SK-N-MC (cell line): ENCODE measurements around the gene TNNI3K.

Experiments
- DNase-seq: peaks from one replicate; pipeline ENCODE4 v3.0.0-alpha.2; 2011; ENCODE audit warnings: low read depth, low spot score
- H3K27ac ChIP-seq: fragments of 200-600 bp; sonication (generic); 2 replicates; pipeline ENCODE4 v1.5.1; 2016; ENCODE audit warnings: mixed run types
- H3K36me3 ChIP-seq: fragments of 200-600 bp; sonication (generic); 2 replicates; pipeline ENCODE4 v1.6.1; 2017; ENCODE audit warnings: antibody characterized with exemption, low read length, mixed read lengths; ENCODE audit not compliant: insufficient read depth
- H3K4me3 ChIP-seq: fragments of 200-600 bp; sonication (generic); 2 replicates; pipeline ENCODE4 v1.5.1; 2016
- H3K9ac ChIP-seq: fragments of 200-600 bp; sonication (generic); 2 replicates; pipeline ENCODE4 v1.8.0; 2017; ENCODE audit warnings: mixed run types, mixed read lengths; ENCODE audit not compliant: insufficient read length
- H3K9me3 ChIP-seq: fragments of 200-600 bp; sonication (generic); 2 replicates; pipeline ENCODE4 v1.6.1; 2017; ENCODE audit warnings: low read depth, mild to moderate bottlenecking, antibody characterized with exemption, low read length, moderate library complexity, mixed read lengths
- EZH2 ChIP-seq: fragments of 200-600 bp; sonication (generic); IDR thresholded peaks from one replicate; pipeline ENCODE4 v1.6.1; 2017; ENCODE audit warnings: antibody characterized with exemption
- FOXP2 ChIP-seq: optimal IDR thresholded peaks from 2 replicates; pipeline ENCODE3; 2011; ENCODE audit warnings: mild to moderate bottlenecking, moderate library complexity; ENCODE audit not compliant: insufficient read depth; ENCODE audit errors: extremely low read length, control extremely low read depth
- POLR2AphosphoS5 ChIP-seq: IDR thresholded peaks from 2 replicates; pipeline ENCODE4 v1.6.1; 2012; ENCODE audit warnings: mild to moderate bottlenecking, low read depth, low read length, borderline replicate concordance

TNNI3K gene

DNA sequence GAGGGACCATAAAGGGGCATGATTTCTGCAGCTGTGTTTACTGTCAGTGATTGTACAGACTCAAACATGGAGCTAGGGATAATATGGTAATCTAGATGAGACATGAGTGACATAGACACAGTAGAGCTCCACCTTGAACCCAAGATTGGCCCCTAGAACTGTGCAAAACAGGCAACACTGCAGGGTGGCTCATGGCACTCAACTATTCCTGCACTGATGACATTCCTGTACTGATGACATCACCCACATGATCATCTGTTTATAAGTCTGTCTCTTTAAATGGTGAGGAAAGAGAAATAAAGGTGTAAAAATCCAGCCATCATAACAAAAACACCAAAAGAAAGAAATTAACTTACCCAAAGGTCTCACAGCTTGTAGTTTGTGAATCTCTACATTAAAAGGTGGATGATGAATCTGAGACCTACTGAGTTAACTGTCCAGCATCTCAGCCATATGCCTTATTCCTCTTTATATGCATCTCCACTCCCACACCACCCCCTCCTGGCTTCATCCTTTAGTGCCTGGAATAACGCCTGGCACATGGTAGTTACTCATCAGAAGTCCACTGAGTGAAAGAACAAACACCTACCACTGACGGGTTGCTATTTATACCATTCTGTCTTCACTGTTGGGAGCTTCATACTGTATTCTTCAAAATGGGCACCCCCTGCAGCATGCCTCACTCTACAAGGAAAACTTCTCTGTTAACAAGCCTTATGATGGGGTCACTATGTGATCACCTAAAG lies 277.2 kb downstream of the TNNI3K start, which contains the start of gene LRRC53:
LRRC53 (minus strand) TSS at position 442 of the 746 bp plus-strand sequence. CDS start 29,262 bp downstream, outside the sequence.
- Histone ChIP-seq H3K27ac (no peak within 1 kb of the TSS), H3K36me3 (no peaks in the 10 kb centered on the region), H3K9me3 (no peaks in the 10 kb centered on the region), H3K4me3 (no peak within 1 kb of the TSS), H3K9ac (no peak within 1 kb of the TSS)
- TF ChIP-seq FOXP2, result no peak
- no peak for TF ChIP-seq EZH2
- TF ChIP-seq POLR2AphosphoS5, result no peak
- no peak for DNase-seq

GRCh38 chr1:74513411-74514300 lies 278.5 kb downstream of the TNNI3K start:
- no peak for DNase-seq
- TF ChIP-seq POLR2AphosphoS5 (no peak), FOXP2 (no peak), EZH2 (no peak)
- Histone ChIP-seq H3K9me3 (no peaks in the 10 kb centered on the region), H3K9ac (no peak overlapping the region), H3K27ac (no peak overlapping the region), H3K4me3 (no peak overlapping the region), H3K36me3 (no peaks in the 10 kb centered on the region)

DNA sequence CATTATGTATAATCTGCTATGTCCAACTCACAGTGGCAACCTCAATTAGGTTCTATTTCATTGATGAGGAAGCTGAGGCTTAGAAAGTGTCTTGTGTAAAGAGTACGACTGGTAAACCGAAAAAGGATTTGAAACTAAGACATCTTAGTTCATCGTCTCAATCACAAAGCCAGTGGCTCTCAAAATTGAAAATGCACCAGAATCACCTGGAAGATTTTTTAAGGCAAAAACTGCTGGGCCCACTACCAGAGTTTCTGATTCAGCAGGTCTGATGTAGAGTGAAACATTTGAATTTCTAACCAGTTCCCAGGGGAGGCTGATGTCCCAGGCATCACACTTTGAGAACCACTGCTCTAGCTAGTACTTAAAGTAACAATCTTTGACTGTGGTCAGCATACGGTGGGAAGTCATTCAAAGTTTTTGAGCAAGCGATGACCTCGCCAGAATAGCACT lies 282.4 kb downstream of the TNNI3K start:
- Histone ChIP-seq H3K4me3 (no peak overlapping the region), H3K36me3 (no peaks in the 10 kb centered on the region), H3K9me3 (no peaks in the 10 kb centered on the region), H3K9ac (no peak overlapping the region), H3K27ac (no peak overlapping the region)
- TF ChIP-seq FOXP2 (no peak), POLR2AphosphoS5 (no peak), EZH2 (no peak)
- no peak for DNase-seq

- Histone ChIP-seq H3K9ac (no peak overlapping the region), H3K27ac (no peak overlapping the region), H3K4me3 (no peak overlapping the region), H3K9me3 (no peaks in the 10 kb centered on the region), H3K36me3 (no peaks in the 10 kb centered on the region)
- TF ChIP-seq EZH2 (no peak), POLR2AphosphoS5 (no peak), FOXP2 (no peak)
- DNase-seq, result no peak
Observed at GRCh38 chr1:74522148-74522547, 287.0 kb downstream of the TNNI3K start.

- Histone ChIP-seq H3K36me3 (no peaks in the 10 kb centered on the region), H3K9ac (no peak overlapping the region), H3K4me3 (no peak overlapping the region), H3K27ac (no peak overlapping the region), H3K9me3 (no peaks in the 10 kb centered on the region)
- TF ChIP-seq EZH2 (no peak), FOXP2 (no peak), POLR2AphosphoS5 (no peak)
- no peak for DNase-seq
Observed at GRCh38 chr1:74523873-74524480, 288.8 kb downstream of the TNNI3K start.

DNA sequence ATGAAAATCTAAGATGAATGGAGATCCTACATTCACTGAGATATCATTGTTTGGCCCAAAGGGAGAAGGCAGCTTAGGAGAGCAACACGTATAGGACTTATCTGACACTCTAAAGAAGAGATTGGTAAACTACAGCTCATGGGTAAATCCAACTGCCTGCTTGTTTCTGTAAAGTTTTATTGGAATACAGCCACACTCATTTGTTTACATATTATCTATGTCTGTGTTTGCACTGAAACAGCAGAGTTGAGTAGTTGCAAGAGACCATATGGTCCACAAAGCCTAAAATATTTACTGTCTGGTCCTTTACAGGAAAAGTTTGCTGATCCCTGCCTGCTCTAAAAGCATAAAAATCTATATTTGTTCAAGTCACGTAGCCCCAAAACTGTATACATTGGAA lies 291.5 kb downstream of the TNNI3K start:
- TF ChIP-seq EZH2 (no peak), POLR2AphosphoS5 (no peak), FOXP2 (no peak)
- H3K9ac ChIP-seq, result no peak overlapping the region
- no peaks in the 10 kb centered on the region for H3K9me3 ChIP-seq
- H3K27ac ChIP-seq, result no peak overlapping the region
- no peak overlapping the region for H3K4me3 ChIP-seq
- no peaks in the 10 kb centered on the region for H3K36me3 ChIP-seq
- no peak for DNase-seq

DNA sequence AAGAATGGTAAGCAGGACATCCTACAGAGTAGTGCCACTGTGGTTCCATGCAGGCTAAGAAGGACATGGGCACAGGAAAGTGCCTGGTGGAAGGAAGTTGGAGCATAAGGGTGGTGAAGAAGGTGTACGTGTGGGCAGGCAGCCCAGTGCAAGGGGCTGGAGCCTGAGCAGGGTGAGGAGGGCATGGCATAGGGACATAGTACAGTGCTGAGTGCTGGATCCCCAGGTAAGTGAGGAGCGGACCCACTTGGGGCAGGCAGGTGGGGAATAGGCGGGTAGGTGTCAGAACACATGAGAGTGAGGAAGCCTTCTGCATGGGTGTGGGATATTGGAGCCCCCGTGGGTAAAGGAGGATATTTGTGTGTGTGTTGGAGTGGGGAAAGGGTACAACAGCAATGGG lies 292.9 kb downstream of the TNNI3K start:
- no peak for TF ChIP-seq POLR2AphosphoS5
- TF ChIP-seq EZH2, result no peak
- no peak for TF ChIP-seq FOXP2
- Histone ChIP-seq H3K36me3 (no peaks in the 10 kb centered on the region), H3K27ac (no peak overlapping the region), H3K9ac (no peak overlapping the region), H3K4me3 (no peak overlapping the region), H3K9me3 (no peaks in the 10 kb centered on the region)
- DNase-seq, result no peak

DNA sequence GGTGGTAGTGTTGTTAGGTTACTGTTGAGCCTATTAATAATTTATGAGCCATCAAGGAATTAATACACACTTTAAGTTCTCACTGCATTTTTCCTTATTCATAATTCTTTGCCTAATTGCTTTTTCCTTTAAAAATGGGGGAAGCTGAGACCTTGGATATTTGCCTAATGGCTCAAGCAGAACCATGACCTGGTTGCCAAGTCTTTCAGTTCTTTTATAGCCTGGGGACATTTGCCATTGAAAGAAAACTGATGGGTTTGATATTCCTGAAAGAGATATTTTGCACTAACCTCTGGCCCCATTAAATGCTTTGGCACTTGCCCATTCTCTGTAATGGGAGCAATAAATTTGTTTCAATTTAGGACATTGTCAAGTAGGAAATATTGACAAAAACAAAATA lies 295.7 kb downstream of the TNNI3K start:
- Histone ChIP-seq H3K27ac (no peak overlapping the region), H3K36me3 (no peaks in the 10 kb centered on the region), H3K9ac (no peak overlapping the region), H3K9me3 (no peaks in the 10 kb centered on the region), H3K4me3 (no peak overlapping the region)
- TF ChIP-seq FOXP2, result no peak
- no peak for TF ChIP-seq EZH2
- TF ChIP-seq POLR2AphosphoS5, result no peak
- DNase-seq, result no peak
